GF-D8 (cell line): Measurements from ENCODE around the gene ARHGEF5.
"Not testable (repeated sequence)": the region's sequence is repeated elsewhere in the genome, so short reads cannot be mapped to it uniquely, and the experiment has no call there.

Source experiments
- DNase-seq: peaks from one replicate; lab custom pipeline; 2025; lab: John Stamatoyannopoulos, UW

ARHGEF5 gene

GRCh38 chr7:144355176-144355822, at the start of gene ARHGEF5:
ARHGEF5 (plus strand) TSS chr7:144355402; CDS start chr7:144362670, 7,268 bp downstream.
- DNase-seq = not testable (repeated sequence)

- DNase-seq = not testable (repeated sequence)
Observed at GRCh38 chr7:144309702-144310101, 45.5 kb upstream of the ARHGEF5 start.

DNA sequence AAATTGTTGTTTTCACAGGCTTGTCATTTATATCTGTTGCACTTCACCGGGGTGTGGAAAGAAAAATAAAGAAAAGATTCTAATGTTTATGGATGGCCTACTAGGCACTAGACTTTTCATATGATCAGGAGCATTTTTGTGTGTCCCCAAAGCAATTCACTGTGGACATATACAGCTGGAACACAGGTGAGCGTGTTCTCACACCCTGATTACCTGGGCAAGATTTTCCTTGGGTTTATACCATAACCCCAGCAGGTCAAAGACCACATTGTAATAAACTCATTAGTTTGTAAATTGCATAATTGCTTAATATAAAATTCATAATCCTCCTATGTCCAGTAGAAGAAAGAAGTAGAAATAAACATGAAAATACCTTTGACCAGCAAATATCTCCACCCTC, 44.0 kb upstream of the ARHGEF5 start:
- DNase-seq = not testable (repeated sequence)

DNA sequence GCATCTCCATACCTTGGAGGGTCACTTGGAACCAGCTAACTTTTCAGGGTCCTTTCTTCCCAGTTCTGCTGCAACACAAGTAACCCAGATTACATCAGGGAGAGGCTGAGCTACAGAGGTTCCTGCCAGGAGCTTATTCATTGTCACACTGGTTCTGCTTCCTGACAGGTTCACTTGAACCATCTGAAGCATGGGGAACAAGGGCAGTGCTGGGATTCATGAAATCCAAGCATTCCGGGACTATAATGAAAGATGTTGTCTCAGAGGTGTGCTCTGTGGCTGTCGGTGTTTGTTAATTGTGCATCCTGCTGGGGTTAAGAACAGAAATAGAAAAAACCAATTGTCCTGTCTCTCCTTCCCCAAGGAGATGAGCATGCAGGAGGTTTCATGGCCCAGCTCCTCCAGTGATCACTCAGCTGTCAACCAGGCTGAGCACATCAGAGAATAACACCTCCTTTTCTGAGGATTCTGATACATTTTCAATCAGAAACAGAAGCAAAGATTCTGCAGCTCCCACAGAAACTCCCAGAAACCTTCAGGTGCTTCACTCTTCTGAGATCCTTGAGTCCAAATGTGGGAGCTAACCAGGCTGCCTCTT, 43.2 kb upstream of the ARHGEF5 start, which contains the start of gene OR2A1:
Gene OR2A1 (plus strand): TSS at position 548 of the 598 bp plus-strand sequence. CDS start 5,706 bp downstream, outside the sequence.
- DNase-seq = not testable (repeated sequence)

DNA sequence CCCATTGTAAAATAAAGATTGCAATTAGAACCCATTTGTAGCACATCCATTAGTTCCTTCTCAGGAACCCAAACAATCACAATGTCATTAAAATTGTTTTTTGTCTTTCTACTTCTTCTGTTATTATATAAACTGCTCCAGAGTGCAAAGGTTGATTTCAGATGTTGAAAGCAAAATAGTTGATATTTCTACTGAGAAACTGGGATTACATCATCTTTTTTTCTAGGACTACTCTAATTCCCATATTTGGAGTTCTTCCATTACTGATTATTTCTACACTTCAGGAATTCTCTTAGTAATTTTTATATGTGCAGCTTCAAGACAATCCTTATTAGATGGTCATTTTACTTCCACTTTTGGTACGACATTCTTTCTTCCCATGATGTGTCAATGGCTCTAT, 37.7 kb upstream of the ARHGEF5 start:
- not testable (repeated sequence) for DNase-seq

- not testable (repeated sequence) for DNase-seq
Observed at GRCh38 chr7:144319547-144319946, 35.7 kb upstream of the ARHGEF5 start.

GRCh38 chr7:144321677-144322206, 33.5 kb upstream of the ARHGEF5 start:
- not testable (repeated sequence) for DNase-seq

DNA sequence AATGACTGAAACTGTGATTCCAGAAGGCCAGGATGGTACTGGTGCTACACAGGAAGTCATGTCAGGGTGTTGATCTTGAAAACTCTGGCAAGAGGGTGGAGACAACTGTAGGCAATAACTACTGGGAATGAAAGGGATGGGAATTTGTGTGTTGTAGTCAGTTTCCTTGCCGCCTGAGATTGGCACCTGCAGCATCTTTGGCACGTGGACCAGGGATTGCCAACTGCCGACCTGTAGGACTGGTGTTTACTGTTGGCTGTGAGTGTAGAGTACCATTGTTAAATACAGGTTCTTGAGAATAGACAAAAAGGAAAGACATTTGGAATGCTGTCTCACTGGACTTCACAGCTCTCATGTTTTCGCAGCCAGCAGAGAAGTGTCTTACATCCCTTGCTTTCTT, 31.8 kb upstream of the ARHGEF5 start:
- not testable (repeated sequence) for DNase-seq

DNA sequence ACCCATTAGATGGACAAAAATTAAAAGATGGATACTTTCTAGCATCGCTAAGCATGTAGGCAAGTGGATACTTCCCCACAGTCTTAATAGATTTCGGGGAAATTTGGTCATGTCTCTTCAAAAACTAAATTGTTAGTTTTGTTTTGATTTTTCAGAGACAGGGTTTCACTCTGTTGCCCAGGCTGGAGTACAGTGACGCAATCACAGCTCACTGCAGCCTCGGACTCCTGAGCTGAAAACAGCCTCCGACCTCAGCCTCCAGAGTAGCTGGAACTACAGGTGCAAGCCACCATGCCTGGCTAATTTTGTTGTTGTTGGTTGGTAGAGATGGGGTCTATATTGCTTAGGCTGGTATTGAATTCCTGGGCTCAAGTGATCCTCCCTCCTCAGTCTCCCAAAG, 29.3 kb upstream of the ARHGEF5 start:
- not testable (repeated sequence) for DNase-seq

GRCh38 chr7:144330044-144330443, 25.2 kb upstream of the ARHGEF5 start:
- not testable (repeated sequence) for DNase-seq

DNA sequence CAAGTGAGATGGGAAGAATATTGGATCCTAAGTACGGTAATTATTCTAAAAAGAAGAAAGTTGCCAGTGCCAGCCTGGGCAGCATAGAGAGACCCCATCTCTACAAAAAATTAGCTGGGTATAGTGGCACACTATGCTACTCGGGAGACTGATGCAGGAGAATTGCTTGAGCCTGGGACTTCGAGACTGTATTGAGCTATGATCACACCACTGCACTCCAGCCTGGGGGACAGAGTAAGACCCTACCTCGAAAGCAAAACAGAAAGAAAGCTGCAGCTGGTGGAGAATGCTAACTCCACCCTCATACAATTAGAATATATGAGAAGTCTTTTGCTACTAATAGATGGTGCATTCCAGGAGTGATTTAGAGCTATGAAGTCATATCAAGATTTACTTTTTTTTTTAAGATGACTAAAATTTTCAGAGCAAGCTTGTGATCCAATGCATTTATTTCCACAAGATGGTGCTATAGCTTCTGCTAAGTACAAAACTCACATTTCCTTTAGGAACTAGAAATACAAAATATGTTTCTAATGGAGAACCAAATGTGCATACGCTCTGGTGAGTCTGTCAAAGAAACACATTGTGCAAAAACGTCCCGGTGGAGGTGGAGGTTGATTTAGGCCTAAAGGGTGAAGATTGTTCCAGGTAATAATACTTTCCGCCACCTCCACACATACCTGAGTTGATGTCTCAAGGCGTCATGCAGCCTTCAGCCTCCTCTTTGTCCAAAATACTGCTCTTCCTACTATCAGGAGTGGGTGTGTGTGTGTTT, 23.8 kb upstream of the ARHGEF5 start:
- not testable (repeated sequence) for DNase-seq

GRCh38 chr7:144331996-144332288, 23.3 kb upstream of the ARHGEF5 start:
- DNase-seq = not testable (repeated sequence)

- not testable (repeated sequence) for DNase-seq
Observed at GRCh38 chr7:144348625-144349024, 6.6 kb upstream of the ARHGEF5 start.

- DNase-seq = not testable (repeated sequence)
Observed at GRCh38 chr7:144351667-144352066, 3.5 kb upstream of the ARHGEF5 start.

DNA sequence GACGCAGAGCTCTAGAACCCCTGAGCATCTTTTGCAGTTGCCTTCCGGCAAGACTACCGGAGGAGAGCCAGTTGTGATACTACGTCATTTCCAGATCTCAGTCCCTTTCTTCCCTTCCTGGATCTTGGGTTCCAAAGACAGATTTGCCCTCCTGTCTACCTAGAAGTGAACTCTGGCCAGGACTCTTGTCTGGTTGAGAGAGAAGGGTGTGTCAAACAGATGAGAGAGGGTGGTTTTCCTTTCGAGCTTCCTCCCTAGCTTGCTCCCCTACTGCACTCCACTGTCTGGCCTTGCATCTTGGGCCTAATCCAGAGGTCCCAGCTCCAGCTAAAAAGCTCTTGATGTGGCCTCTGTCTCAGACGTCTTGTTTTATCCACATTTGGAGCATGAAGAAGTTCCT, 983 bp downstream of the ARHGEF5 start:
- not testable (repeated sequence) for DNase-seq

DNA sequence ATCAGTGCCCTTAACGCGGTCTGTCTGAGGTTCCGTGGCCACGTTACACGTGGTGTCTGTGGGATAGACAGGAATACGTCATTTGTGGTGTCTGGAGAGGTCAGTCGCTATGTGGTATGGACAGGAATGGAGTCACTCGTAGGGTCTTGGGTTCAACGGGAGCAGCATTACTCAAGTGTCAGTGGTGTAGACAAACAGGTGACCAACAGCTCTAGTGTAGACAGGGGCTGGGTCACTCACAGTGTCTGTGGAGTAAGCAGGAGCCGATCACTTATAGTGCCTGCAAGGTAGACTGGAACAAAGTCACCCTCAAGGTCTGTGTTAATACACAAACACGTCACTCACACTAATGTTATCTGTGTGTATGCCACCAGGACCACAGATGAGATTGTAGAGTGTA, 1.7 kb downstream of the ARHGEF5 start:
- not testable (repeated sequence) for DNase-seq

- DNase-seq = not testable (repeated sequence)
Observed at GRCh38 chr7:144362061-144362460, 6.9 kb downstream of the ARHGEF5 start.

- not testable (repeated sequence) for DNase-seq
Observed at GRCh38 chr7:144365523-144365922, 10.3 kb downstream of the ARHGEF5 start.

DNA sequence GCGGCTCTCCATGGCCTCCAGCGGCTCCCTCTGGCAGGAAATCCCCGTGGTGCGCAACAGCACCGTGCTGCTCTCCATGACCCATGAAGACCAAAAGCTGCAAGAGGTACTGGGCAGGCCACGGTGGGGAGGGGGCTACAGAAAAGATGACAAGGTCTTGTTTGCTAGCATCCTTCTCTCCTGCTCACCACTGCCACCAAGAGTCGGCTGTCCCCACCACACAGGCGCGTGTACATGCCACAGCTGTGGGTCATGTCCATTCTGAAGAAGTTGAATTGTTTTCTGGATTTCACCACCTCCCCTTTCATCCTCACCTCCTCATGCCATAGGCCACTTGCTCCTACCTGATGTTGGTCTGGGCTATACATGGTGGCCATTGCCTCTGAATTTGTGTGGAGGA, 12.0 kb downstream of the ARHGEF5 start:
- not testable (repeated sequence) for DNase-seq

DNA sequence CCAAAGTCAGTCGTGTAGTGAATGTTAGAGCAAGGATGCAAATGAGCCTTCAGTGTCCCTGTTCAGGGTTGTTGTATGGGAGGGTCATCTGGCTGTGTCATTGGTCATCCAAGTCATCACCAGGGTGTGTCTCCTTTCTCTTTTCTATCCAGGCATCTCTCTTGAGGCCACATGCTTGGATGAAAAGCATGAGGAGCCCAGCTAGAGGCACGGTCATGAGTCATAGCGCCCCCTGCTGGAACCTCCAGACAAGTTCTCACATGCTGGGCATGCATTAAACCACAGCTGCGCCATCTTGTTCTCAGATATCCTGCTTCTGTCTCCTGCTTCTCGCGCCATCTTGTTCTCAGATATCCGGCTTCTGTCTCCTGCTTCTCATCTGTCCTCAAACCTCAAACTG, 14.0 kb downstream of the ARHGEF5 start:
- not testable (repeated sequence) for DNase-seq

DNA sequence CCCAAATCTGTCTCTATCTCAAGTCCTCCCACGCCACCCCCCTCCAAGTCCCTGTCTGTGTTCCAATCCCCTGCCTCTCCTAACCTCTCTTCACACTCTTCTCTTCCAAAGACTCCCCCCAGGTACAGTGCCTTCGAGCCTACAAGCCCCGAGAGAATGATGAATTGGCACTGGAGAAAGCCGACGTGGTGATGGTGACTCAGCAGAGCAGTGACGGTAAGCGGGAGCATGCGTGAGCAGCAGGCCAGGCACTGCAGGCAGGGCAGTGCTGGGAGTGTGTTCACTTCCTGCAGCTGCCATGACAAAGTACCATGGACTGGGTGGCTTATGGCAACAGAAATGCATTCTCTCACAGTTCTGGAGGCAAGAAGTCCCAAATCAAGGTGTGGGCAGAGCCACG, 23.4 kb downstream of the ARHGEF5 start:
- DNase-seq = no peak

- no peak for DNase-seq
Observed at GRCh38 chr7:144379776-144380384, 24.7 kb downstream of the ARHGEF5 start.
